HG02588 (cell line): ENCODE results near the gene JPT2.

Source experiments
- ATAC-seq: cut with Tn5 transposase; IDR thresholded peaks from one replicate; pipeline ENCODE4 v1.9.1; 2021; ENCODE audit warnings: mild to moderate bottlenecking, moderate library complexity; ENCODE audit not compliant: unreplicated experiment

JPT2 gene

DNA sequence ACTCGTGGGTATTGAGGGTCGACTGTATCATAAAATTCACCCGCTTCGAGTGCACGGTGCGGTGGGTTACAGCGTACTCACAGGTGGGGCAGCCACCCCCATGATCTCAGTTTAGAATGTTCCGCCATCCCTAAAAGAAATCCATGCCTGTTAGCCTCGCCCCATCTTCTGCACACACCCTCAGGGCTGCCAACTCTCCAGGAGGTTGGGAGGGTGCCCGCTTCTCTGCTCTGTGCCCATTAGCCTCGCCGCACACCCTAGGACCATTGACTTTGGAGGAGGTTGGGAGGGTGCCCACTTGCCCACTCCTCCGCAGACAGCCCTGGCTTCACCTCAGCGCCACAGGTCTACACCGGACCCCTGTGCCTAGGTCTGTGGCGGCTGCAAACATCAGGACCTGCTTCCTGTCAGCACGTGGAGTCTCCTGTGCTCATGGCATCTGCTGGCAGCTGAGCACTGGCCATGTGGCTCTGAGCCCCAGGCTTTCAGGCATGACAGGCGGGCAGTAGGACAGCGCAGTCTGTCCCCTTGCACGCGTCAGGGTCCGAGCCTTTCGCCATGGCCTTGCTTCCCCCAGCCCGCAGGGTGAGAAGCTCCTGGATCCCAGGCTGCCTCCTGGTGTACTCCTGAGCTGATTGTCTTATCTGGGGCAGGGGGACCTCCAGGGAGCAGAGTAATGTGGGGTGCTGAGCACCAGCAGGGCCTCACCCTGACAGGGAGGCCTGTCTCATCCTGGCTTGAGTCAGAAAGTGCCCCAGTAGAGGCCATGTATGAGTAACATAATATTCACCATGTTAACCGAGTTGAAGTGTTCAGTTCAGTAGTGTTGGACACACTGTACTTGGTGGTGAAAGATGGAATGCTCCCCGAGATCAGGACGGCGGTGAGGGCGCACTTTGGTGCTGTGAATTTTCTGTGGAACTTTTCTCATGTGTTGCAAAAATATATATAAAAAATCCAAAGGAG is 71.4 kb downstream of the JPT2 start:
- ATAC-seq = no peak
